Limb (tissue), 2 donors: ENCODE data around the gene PPP4C.
A peak's percentile ranks its signal among the peaks of the same experiment; 100 is the strongest.

Source experiments
- DNase-seq, 2 donors: peaks; one replicate each; pipeline ENCODE4 v3.0.0-alpha.2; 2016; ENCODE audit errors: extremely low spot score in 2 of 2

PPP4C gene

DNA sequence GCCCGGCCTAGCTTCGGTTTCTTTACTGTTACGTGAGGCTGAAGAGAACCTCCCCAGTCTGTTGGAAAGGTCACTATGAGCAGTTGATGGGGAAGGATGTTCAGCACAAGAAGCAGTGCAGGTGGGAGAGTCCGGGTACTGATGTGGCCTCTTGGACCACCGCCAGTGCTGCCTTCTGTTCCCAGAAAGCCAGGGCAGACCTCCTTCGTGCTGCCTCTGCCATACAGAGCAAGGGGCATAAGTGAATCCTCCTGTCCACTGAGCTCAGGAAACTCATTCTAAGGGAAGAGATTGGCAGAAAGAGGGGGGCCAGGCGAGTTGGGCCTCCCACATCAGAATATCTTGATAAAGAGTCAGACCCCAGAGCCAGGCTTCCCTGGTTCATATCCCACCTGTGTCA is 3.7 kb downstream of the PPP4C start:
- no peak for DNase-seq

DNA sequence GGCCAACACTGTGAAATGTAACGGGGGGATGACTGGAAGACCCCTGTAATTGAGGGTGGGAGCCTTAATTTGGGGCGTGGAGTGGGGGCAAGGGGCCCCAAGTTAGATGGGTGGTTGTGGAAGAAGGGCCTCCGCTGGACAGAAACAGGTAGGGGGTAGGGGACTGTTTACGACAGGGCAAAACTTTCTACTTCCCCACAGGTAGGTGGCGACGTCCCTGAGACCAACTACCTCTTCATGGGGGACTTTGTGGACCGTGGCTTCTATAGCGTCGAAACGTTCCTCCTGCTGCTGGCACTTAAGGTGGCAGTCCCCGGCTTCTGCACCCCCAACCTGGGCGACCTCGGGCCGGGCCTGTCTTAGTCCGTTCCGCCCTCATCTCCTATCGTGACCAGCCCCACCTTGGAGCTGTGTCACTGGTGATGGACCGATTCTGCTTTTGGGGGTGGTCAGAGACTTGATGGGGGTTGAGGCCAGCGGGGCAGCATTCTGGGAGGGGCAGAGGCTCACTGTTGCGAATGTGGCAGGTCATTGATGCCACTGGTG is 6.8 kb downstream of the PPP4C start:
- no peak for DNase-seq

DNA sequence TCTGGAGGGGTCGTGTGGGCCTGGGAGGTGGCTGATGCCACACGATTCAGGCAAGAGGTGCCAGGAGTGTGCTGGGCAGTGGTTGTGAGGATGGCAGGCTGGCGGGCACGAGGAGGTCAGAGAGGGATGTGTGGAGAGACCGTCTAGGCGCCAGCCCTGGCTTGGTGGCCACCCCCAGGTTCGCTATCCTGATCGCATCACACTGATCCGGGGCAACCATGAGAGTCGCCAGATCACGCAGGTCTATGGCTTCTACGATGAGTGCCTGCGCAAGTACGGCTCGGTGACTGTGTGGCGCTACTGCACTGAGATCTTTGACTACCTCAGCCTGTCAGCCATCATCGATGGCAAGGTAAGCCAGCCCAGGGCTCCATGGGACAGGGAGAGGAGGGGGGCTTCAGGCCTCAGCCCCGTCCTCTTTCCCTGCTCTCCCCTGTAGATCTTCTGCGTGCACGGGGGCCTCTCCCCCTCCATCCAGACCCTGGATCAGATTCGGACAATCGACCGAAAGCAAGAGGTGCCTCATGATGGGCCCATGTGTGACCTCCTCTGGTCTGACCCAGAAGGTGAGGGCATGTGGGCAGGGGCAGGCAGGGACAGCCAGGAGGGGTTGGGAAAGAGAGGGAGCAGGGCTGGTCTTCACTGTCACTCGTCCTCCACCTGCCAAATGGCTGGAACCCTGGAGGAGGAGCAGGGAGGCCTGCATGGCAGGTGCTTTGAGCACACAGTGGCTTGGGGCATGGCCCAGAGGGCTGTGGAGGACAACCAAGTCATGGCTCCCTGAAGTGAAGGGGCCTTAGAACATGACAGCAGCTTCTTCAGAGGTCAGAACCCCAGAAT is 7.6 kb downstream of the PPP4C start:
- no peak for DNase-seq

DNA sequence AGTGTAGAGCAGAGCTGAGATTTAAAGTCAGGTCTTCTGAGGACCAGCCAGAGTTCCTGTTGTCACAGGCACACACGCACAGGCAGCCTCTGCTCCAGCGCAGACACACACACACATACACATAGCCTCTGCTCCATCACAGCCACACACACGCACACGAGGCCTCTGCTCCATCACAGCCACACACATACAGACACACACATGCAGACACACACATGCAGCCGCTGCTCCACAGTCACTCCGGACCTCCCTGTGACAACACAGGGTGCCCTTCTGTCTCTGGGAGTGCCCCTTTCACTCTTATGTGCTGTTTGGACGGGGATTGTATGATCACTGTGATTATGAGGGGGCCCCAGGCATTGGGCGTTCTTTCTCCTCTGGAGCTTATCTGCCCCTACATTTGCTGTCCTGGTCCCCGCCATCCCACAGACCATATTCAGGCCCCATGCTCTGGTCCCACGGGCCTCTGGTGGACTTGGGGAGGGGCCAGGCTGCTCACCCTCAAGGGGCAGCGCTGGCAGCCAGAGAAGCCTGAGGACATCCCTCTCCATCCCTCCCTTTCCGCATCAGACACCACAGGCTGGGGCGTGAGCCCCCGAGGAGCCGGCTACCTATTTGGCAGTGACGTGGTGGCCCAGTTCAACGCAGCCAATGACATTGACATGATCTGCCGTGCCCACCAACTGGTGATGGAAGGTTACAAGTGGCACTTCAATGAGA is 8.5 kb downstream of the PPP4C start:
- no peak for DNase-seq

DNA sequence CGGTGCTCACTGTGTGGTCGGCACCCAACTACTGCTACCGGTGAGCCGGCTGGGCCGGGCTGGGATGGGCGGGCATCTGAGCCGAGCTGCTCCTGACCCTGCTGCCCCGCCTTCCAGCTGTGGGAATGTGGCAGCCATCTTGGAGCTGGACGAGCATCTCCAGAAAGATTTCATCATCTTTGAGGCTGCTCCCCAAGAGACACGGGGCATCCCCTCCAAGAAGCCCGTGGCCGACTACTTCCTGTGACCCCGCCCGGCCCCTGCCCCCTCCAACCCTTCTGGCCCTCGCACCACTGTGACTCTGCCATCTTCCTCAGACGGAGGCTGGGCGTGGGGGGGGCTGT is 9.0 kb downstream of the PPP4C start:
- no peak for DNase-seq

DNA sequence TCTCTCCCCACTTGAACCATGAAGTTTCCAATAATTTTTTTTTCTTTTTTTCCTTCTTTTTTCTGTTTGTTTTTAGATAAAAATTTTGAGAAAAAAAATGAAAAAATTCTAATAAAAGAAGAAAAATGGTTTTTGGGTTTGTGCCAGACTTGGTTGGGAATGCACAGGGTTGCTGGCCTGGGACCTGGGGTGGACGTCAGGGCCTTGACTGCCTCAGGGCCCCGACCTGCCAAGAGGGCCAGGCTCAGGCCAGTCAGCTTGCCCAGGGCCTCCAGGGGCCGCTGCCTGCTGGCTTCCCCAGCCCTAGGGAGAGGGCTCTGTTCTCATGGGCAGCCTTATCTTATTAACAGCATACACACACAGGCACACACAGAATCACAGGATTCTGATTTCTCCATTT is 9.5 kb downstream of the PPP4C start:
- DNase-seq: no peak

DNA sequence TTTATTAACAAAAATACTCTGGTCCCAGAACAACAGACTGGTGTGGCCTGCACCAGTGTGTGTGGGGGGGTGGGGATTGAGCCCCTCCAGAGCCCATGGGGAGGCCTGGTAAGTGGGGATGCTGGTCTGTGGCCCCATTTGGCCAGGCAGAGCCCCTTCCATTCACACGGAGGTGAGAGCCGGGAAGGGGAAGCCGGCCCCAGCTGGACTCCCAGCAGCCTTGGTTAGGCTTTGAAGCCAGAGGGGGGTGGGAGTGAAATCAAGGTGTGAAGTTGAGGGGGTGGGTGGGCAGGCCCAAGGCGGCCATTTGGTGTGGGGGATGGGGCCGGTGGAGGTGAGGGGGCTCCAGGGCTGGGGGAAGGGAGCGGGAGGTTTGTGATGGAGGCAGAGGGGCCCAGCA is 10.0 kb downstream of the PPP4C start:
- DNase-seq: no peak

DNA sequence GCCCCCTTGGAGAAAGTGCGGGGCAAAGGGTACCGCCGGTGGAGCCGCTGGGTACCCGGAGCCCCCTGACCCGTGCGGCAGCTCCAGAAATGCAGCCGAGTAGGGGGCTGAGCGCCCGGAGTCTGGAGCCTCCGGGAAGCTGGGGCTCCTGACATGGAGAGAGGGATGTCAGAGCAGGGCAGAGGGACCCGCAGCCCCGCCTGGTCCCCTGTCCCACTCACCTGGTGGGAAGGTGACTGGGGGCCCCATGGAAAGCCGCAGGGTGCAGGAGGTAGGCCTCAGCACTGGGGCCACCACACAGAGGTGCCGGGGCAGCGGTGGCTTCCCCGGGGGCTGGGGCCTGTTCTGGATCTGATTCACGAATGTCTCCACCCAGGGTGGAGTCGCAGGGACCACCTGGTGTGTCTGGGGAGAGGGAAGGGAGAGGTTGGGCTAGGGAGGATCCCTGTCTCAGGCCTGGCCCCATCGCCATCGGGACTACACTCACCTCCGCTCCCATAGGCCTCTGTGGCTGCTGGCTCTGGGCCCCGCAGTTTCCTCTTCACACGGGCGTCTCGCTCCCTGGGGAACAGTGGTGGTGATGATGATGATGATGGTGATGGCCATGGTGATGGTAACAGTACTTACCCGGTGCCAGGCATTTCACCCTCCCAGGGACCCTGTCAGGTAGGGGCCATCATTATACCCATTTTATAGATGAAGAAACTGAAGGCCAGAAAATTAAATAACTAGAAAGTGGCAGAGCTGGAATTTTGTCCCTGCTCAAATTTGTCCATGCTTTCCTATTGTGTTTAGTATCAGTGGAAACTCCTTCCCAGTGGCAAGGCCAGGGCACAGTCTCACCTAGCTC is 10.7 kb downstream of the PPP4C start:
- DNase-seq: no peak

DNA sequence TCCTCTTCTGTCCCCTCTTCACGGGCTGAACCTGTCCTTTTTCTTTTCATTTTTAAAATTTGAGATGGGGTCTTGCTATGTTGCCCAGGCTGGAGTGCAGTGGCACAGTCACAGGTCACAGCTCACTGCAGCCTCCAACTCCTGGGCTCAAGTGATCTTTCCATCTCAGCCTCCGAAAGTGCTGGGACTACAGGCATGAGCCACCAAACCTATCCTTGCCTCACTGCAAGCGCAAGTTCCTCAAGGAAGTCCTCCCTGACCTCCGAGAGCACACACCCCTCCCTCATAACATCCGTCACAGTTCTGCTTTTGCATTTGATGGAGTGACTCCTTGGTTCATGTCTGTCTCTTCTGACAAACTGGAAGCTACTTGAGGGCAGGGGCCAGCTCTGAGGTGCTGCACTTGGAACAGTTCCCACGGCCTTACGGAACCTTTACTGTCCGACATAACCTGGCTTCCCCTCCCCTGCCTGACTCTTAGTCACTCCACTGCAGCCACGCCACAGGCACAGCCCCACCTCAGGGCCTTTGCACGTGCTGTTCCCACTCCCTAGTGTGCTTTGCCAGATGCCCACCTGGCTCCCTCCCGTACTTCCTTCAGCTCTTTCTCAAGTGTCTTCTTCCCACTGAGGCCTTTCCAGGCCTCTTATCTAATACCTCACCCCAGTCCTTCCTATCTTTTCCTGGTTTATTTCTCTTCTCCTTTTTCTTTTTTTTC is 11.5 kb downstream of the PPP4C start:
- DNase-seq: no peak

DNA sequence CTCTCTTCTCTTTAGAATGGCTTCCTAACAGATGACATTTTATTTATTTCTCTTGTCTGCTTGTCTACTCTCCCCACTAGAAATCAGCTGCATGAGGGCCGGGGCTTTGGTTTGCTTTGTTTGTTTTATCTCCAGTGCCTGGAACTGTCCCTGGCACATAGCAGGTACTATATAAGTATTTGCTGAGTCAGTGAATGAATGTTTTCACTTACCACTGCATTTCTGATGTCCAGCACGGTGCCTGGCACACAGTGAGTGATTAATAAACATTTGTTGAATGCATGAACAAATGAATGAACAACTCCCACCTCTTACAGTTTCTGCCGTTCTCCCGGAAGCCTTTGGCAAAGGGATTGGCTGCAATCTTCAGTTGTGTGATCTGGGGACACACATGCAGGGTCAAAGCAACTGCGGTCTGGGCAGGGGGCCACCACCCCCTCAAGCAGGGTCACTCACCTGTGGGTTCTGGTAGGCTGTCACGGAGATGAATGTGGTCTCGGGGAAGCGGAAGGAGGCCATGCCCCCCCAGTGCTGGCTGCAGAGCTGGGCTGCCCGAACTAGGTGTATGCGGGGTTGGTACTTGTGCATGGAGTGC is 12.5 kb downstream of the PPP4C start:
- no peak for DNase-seq

DNA sequence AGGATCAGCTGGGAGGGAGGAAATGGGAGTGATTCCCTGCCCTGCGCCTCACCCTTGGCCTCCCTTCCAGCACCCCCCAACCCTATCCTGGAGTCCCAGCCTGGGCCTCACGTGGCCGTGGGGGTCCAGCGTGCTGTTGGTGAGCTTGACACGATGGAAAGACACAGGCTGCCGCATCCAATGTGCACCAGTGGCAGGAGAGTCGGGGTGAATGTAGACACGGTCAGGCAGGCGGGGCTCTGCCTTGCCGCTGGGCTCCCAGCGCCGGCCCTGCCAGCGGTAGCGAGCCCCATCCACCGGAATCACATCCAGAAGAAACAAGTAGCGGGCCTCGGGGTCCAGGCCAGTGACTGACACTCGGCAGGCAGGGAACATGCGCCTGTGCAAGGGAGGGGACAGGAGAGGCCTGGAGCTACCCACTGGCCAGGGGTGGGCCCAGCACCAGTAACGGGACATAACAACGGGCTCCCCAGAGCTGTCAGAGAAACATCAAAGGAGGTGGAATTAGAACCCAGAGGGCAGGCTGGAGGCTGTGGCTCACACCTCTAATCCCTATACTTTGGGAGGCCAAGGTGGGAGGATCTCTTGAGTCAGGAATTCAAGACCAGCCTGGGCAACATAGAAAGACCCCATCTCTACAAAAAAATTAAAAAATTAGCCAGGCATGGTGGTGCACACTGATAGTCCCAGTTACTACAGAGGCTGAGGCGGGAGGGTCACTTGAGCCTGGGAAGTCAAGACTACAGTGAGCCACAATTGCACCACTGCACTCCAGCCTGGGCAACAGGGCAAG is 13.2 kb downstream of the PPP4C start:
- DNase-seq: no peak

DNA sequence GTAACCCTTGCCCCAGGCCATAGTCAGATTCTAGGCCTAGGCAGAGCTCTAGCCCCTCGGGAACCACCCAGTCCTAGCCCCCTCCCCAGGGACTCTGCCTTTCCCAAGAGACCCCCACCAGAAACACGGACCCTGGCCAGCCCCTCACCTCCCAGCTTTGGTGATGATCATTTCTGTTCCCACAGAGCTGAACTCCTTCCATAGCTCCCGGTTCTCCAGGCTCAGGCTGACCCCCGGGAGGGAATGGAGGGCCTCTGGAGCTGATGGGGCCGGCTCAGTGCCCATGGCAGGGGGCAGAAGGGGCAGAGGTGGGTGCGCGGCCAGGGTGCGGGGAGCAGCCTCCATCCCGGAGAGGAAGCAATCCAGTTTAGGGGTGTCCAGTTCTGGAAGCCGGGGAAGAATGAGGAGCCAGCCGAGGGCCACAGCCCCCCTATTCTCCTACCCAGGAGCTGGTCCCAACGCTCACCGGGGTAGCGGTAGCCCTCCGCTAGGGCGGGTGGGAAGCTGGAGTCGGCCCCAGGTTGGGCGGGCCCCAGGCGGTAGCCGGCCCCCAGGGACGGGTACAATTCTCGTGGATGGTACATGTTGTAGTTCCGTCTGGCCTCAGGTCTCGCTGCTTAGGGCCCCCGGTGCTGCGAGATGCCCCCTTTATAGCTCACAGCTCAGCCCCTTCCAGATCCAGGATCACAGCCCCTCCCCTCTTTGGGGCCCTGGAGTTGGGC is 15.0 kb downstream of the PPP4C start:
- DNase-seq: no peak

DNA sequence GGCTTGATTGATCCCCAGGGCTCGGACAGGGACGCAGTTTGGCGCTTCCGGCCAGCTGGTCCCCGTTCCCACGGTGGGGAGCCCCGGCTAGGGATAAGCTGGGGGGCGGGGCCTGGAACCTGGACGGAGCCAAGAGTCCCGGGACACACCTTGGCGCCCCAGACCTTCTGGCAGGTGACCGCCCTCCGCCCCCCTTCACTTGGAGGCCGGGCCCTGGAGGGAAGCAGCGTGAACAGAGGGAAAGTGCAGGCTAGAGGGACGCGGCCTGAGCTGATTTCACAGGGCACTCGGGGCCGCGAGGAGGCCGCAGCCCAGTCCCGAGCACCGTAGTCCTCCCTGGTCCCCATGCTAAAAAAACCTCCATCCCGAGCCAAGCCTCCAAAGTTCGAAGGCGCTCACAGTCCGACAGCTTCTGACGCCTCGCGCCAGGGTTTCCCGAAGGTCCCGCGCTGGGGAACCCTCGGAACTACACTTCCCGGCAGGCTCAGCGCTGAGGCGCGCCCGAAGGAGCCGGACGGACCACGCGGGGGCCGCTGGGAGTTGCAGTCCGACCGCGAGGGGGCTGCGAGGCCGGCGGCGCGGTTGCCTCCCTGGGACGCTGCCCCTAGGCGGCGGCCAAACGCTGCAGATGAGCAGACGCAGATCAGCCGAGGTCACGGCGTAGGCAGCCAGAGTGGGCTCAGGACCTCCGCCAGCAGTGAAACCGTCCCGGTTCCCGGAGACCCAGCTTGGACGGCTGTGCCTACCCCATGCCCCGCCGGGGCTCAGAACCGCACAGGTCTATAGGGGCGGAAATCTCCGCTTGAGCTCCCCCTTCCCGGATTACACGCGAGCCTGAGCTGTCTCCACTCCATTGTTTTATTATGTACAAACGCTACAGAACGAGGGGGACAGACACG is 15.9 kb downstream of the PPP4C start, which contains the start of gene TBX6:
TSS of gene TBX6 (minus strand) at position 451 of the 899 bp plus-strand sequence. CDS start 731 bp downstream, outside the sequence.
- peak; percentile 92 to 95 for DNase-seq

DNA sequence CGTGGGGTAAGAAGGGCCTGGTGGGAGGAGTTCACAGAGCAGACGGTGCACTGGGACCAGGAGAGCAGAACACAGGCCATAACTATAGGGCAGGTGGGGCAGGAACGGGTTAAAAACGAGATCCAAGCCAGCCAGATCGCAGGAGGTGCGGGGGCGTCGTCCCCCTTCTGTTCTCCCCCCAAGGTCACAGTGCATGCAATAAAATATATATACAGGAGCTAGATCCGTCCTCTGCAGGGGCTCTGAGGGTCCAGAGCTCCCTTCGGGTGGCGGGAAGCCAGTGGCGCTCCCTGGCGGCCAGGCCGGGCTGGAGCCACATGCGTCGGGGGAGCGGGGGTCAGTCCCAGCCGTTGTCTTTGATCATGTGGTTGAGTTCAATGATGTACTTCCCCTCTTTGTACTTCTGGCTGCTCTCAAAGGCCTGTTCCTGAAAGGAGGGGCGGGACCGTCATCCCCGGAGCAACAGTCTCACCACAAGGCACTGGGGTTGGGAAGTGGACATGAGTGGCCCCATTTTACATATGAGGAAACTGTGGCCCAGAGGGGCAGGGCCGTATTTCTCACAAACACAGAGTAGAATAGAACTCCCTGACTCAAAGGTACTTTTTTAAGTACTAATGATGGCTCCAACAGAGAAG is 16.7 kb downstream of the PPP4C start:
- peak; percentile 14 to 72 for DNase-seq

DNA sequence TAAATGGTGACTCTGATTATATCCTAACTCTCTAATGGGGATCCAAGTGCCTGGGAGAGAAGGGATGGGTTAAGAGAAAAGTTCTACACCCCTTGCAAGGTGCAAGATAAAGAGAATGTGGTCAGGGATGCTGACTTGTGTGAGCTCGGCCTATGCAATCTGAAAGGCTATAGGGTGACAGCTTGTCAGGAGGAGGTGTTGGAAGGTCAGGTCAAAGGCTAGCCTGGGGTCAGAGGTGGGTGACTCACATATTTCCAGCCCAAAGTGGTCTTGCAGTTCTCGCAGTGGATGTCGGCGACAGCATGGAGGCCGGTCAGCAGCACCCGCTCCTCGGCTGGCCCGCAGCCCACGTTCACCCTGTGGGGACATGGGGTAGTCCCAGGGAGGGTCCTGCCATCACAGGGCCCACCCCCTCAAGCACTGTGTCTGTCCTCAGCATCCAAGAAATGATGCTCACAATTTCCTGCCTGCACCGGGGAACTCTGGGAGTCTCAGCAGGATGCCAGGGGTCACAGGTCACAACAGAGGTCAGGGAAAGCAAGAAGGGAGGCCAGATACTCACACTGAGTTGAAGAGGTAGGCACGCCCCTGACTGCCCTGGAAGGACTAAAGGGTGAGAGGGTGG is 18.9 kb downstream of the PPP4C start:
- no peak for DNase-seq

DNA sequence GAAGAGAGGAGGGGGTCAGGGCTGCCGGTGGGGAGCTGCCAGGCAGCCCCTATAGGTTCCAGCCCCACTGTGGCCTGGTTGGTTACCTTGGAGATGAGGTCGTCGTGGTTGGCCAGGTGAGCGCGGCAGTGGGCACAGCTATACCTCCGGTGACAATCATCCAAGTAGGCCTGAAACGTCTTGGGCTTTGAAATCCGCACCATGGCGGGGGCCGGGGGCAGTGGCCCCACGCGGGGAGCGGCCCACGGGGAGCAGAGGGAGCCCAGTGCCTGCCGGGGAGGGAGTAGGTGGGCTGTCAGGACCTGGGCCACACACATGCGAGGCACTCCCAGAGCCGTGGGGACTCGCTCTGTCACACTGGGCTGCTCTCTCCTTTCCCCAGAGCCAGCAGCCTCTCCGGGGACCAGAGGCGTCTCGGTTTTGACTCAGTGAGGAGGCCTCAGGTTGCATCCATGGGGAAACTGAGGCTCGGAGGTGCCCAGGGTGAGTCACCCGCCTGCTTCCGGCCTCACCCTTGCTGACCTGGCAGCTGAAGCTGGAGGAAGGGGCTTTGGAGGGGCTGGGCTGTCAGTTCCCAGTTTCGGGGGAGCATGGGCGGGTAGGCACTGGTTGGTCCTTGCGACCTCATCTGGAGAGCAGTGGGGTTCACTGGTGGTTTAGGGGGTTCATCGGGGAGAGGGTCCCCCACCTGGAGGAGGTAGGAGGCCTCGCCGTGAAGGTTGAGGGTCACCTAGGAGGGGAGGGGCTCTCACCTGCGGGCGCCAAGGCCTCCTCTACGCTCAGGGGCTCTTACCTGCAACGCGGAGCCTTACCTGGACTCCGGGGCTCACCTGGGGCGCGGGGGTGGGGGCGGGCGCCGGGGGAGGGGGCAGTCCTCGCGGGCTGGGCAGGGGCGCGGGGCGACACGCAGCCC is 19.6 kb downstream of the PPP4C start:
- DNase-seq: no peak
